Measurements from ENCODE around the gene CHD9NB. TPM values are rescaled to one million over a fixed set of nuclear protein-coding genes. Genes with fewer than 3 reads are reported as not detected.

CHD9NB gene
- 0.25 and 0.32 TPM in 2 replicates for total RNA-seq

GRCh38 chr16:53052519-53053501, at the start of gene CHD9NB:
TSS of gene CHD9NB (minus strand) at chr16:53052897. CDS start at chr16:53044158, 8,739 bp downstream.
- intact Hi-C loops (cut with micrococcal nuclease) = loop anchor here (10.0 kb wide), 2 partner anchors 402 to 652 kb away; partner anchors contain the start of genes FTO and RPGRIP1L
- no peaks in the 10 kb centered on the region for H3K9me3 Mint-ChIP-seq
- no peak within 1 kb of the TSS for H3K27ac Mint-ChIP-seq
- no peaks in the 10 kb centered on the region for H3K27me3 Mint-ChIP-seq (ENCODE audit: low read depth)
- H3K4me1 Mint-ChIP-seq (ENCODE audit: low read depth) = peaks cover 33% of the 10 kb centered on the region
- H3K36me3 Mint-ChIP-seq (ENCODE audit: low read depth) = no peaks in the 10 kb centered on the region
- H3K4me3 Mint-ChIP-seq (ENCODE audit: low read depth) = peak within 1 kb of the TSS; percentile 7
- DNase-seq (ENCODE audit: low spot score) = no peak

GRCh38 chr16:53100889-53101288, 48.2 kb upstream of the CHD9NB start:
- H3K4me1 Mint-ChIP-seq (ENCODE audit: low read depth) = peaks cover 20% of the 10 kb centered on the region
- no peak for DNase-seq (ENCODE audit: low spot score)
- no peak overlapping the region for H3K4me3 Mint-ChIP-seq (ENCODE audit: low read depth)
- no peaks in the 10 kb centered on the region for H3K9me3 Mint-ChIP-seq
- intact Hi-C loops (cut with micrococcal nuclease) = no loop called here
- H3K27me3 Mint-ChIP-seq (ENCODE audit: low read depth) = no peaks in the 10 kb centered on the region
- no peaks in the 10 kb centered on the region for H3K36me3 Mint-ChIP-seq (ENCODE audit: low read depth)
- H3K27ac Mint-ChIP-seq = no peak overlapping the region

- H3K9me3 Mint-ChIP-seq = no peaks in the 10 kb centered on the region
- H3K27me3 Mint-ChIP-seq (ENCODE audit: low read depth) = no peaks in the 10 kb centered on the region
- DNase-seq (ENCODE audit: low spot score) = no peak
- H3K36me3 Mint-ChIP-seq (ENCODE audit: low read depth) = no peaks in the 10 kb centered on the region
- peak overlapping the region; percentile 83 for H3K4me3 Mint-ChIP-seq (ENCODE audit: low read depth)
- H3K27ac Mint-ChIP-seq = peak overlapping the region; percentile 22
- intact Hi-C loops (cut with micrococcal nuclease) = no loop called here
- H3K4me1 Mint-ChIP-seq (ENCODE audit: low read depth) = peaks cover 20% of the 10 kb centered on the region
Measured at GRCh38 chr16:53100131-53100748, 47.5 kb upstream of the CHD9NB start.

- H3K27me3 Mint-ChIP-seq (ENCODE audit: low read depth) = no peaks in the 10 kb centered on the region
- peak overlapping the region; percentile 83 for H3K4me3 Mint-ChIP-seq (ENCODE audit: low read depth)
- H3K9me3 Mint-ChIP-seq = no peaks in the 10 kb centered on the region
- peaks cover 23% of the 10 kb centered on the region for H3K4me1 Mint-ChIP-seq (ENCODE audit: low read depth)
- peaks cover 2% of the 10 kb centered on the region for H3K36me3 Mint-ChIP-seq (ENCODE audit: low read depth)
- peak overlapping the region; percentile 96 for H3K27ac Mint-ChIP-seq
- intact Hi-C loops (cut with micrococcal nuclease) = loop anchor here (1.0 to 2.0 kb wide), 2 partner anchors 31 to 45 kb away; partner anchors contain the start of gene CHD9
- DNase-seq (ENCODE audit: low spot score) = peak; percentile 37
Measured at GRCh38 chr16:53099318-53100130, 46.8 kb upstream of the CHD9NB start.

- H3K36me3 Mint-ChIP-seq (ENCODE audit: low read depth) = peaks cover 2% of the 10 kb centered on the region
- H3K4me3 Mint-ChIP-seq (ENCODE audit: low read depth) = peak overlapping the region; percentile 83
- DNase-seq (ENCODE audit: low spot score) = peak; percentile 11
- no peaks in the 10 kb centered on the region for H3K9me3 Mint-ChIP-seq
- H3K27ac Mint-ChIP-seq = peak overlapping the region; percentile 96
- intact Hi-C loops (cut with micrococcal nuclease) = loop anchor here (1.0 to 2.0 kb wide), 2 partner anchors 32 to 44 kb away; partner anchors contain the start of gene CHD9
- peaks cover 27% of the 10 kb centered on the region for H3K4me1 Mint-ChIP-seq (ENCODE audit: low read depth)
- H3K27me3 Mint-ChIP-seq (ENCODE audit: low read depth) = no peaks in the 10 kb centered on the region
Measured at GRCh38 chr16:53098526-53099317, 46.0 kb upstream of the CHD9NB start.

GRCh38 chr16:53097190-53097589, 44.5 kb upstream of the CHD9NB start:
- no peak overlapping the region for H3K4me3 Mint-ChIP-seq (ENCODE audit: low read depth)
- peaks cover 2% of the 10 kb centered on the region for H3K36me3 Mint-ChIP-seq (ENCODE audit: low read depth)
- H3K27ac Mint-ChIP-seq = no peak overlapping the region
- peaks cover 31% of the 10 kb centered on the region for H3K4me1 Mint-ChIP-seq (ENCODE audit: low read depth)
- no peaks in the 10 kb centered on the region for H3K9me3 Mint-ChIP-seq
- intact Hi-C loops (cut with micrococcal nuclease) = no loop called here
- DNase-seq (ENCODE audit: low spot score) = no peak
- H3K27me3 Mint-ChIP-seq (ENCODE audit: low read depth) = no peaks in the 10 kb centered on the region

GRCh38 chr16:53094013-53094630, 41.4 kb upstream of the CHD9NB start:
- Mint-ChIP-seq H3K9me3 (no peaks in the 10 kb centered on the region), H3K27ac (no peak overlapping the region), H3K4me3 (ENCODE audit: low read depth) (no peak overlapping the region), H3K27me3 (ENCODE audit: low read depth) (no peaks in the 10 kb centered on the region), H3K4me1 (ENCODE audit: low read depth) (peaks cover 41% of the 10 kb centered on the region), H3K36me3 (ENCODE audit: low read depth) (peaks cover 2% of the 10 kb centered on the region)
- DNase-seq (ENCODE audit: low spot score) = peak; percentile 8
- intact Hi-C loops (cut with micrococcal nuclease) = no loop called here

GRCh38 chr16:53093162-53093744, 40.6 kb upstream of the CHD9NB start:
- Mint-ChIP-seq H3K9me3 (no peaks in the 10 kb centered on the region), H3K4me3 (ENCODE audit: low read depth) (no peak overlapping the region), H3K27ac (no peak overlapping the region), H3K36me3 (ENCODE audit: low read depth) (peaks cover 2% of the 10 kb centered on the region), H3K4me1 (ENCODE audit: low read depth) (peaks cover 33% of the 10 kb centered on the region), H3K27me3 (ENCODE audit: low read depth) (no peaks in the 10 kb centered on the region)
- DNase-seq (ENCODE audit: low spot score) = no peak
- intact Hi-C loops (cut with micrococcal nuclease) = no loop called here

GRCh38 chr16:53092284-53092683, 39.6 kb upstream of the CHD9NB start:
- Mint-ChIP-seq H3K27me3 (ENCODE audit: low read depth) (no peaks in the 10 kb centered on the region), H3K36me3 (ENCODE audit: low read depth) (peaks cover 2% of the 10 kb centered on the region), H3K4me1 (ENCODE audit: low read depth) (peaks cover 31% of the 10 kb centered on the region), H3K27ac (no peak overlapping the region), H3K4me3 (ENCODE audit: low read depth) (no peak overlapping the region), H3K9me3 (no peaks in the 10 kb centered on the region)
- intact Hi-C loops (cut with micrococcal nuclease) = no loop called here
- no peak for DNase-seq (ENCODE audit: low spot score)

- Mint-ChIP-seq H3K4me1 (ENCODE audit: low read depth) (peaks cover 30% of the 10 kb centered on the region), H3K9me3 (no peaks in the 10 kb centered on the region), H3K27ac (no peak overlapping the region), H3K27me3 (ENCODE audit: low read depth) (no peaks in the 10 kb centered on the region), H3K4me3 (ENCODE audit: low read depth) (no peak overlapping the region), H3K36me3 (ENCODE audit: low read depth) (peaks cover 2% of the 10 kb centered on the region)
- intact Hi-C loops (cut with micrococcal nuclease) = no loop called here
- DNase-seq (ENCODE audit: low spot score) = no peak
Measured at GRCh38 chr16:53091466-53092211, 38.9 kb upstream of the CHD9NB start.
